ENCODE measurements around the gene TRIM44. TPM values are rescaled to one million over a fixed set of nuclear protein-coding genes. Genes with fewer than 3 reads are reported as not detected.

TRIM44 gene
- total RNA-seq, 3 donors from 2014 or later = 43.0 to 83.6 (median 43.9) TPM

GRCh38 chr11:35861191-35861590 lies 198.6 kb downstream of the TRIM44 start:
- no peaks in the 10 kb centered on the region for H3K36me3 ChIP-seq (ENCODE audit: low read depth)
- H3K9me3 ChIP-seq = no peaks in the 10 kb centered on the region
- no peaks in the 10 kb centered on the region for H3K4me1 ChIP-seq (ENCODE audit: low read depth)
- TF ChIP-seq CTCF (IDR thresholded peaks at IDR 0.05) = no peak
- no peak overlapping the region for H3K4me3 ChIP-seq
- ATAC-seq (no peak), DNase-seq (no peak)
- intact Hi-C loops (cut with DNase I, micrococcal nuclease) = no loop called here

- H3K4me3 ChIP-seq = no peak overlapping the region
- no peak for ATAC-seq
- no peaks in the 10 kb centered on the region for H3K9me3 ChIP-seq
- intact Hi-C loops (cut with DNase I, micrococcal nuclease) = no loop called here
- no peak for DNase-seq
- no peaks in the 10 kb centered on the region for H3K4me1 ChIP-seq (ENCODE audit: low read depth)
- no peaks in the 10 kb centered on the region for H3K36me3 ChIP-seq (ENCODE audit: low read depth)
- no peak for TF ChIP-seq CTCF (IDR thresholded peaks at IDR 0.05)
Measured at GRCh38 chr11:35862666-35863065, 200.1 kb downstream of the TRIM44 start.

- ATAC-seq = no peak
- TF ChIP-seq CTCF (IDR thresholded peaks at IDR 0.05) = no peak
- peaks cover 10% of the 10 kb centered on the region for H3K9me3 ChIP-seq
- no peaks in the 10 kb centered on the region for H3K4me1 ChIP-seq (ENCODE audit: low read depth)
- no peak for DNase-seq
- intact Hi-C loops (cut with DNase I, micrococcal nuclease) = no loop called here
- no peak overlapping the region for H3K4me3 ChIP-seq
- no peaks in the 10 kb centered on the region for H3K36me3 ChIP-seq (ENCODE audit: low read depth)
Measured at GRCh38 chr11:35864131-35864530, 201.6 kb downstream of the TRIM44 start.

- H3K9me3 ChIP-seq = peaks cover 11% of the 10 kb centered on the region
- intact Hi-C loops (cut with DNase I, micrococcal nuclease) = no loop called here
- H3K36me3 ChIP-seq (ENCODE audit: low read depth) = no peaks in the 10 kb centered on the region
- no peak overlapping the region for H3K4me3 ChIP-seq
- no peak for ATAC-seq
- H3K4me1 ChIP-seq (ENCODE audit: low read depth) = no peaks in the 10 kb centered on the region
- no peak for TF ChIP-seq CTCF (IDR thresholded peaks at IDR 0.05)
- no peak for DNase-seq
Measured at GRCh38 chr11:35866601-35867000, 204.0 kb downstream of the TRIM44 start.

Other genes starting within 250 kb of the TRIM44 start
- 1 to 10 TPM in 1 of 3 donors, under 1 TPM in 2; 0.12 to 1.1 (median 0.32) TPM for gene SLC1A2, start 243.2 kb upstream of the TRIM44 start, total RNA-seq
- 10 to 100 TPM in 1 of 3 donors, 1 to 10 TPM in 2; 1.7 to 17.4 (median 2.3) TPM for gene PAMR1, start 137.2 kb upstream of the TRIM44 start, total RNA-seq
- 1 to 10 TPM in 1 of 3 donors, under 1 TPM in 2; 0.36 to 1.7 (median 0.84) TPM for gene FJX1, start 44.3 kb upstream of the TRIM44 start, total RNA-seq